CD4-positive, alpha-beta T cell treated with Interleukin-17A for 1 hour (primary cell): ENCODE results near the gene SASS6.

ENCODE experiments used
- DNase-seq: peaks from one replicate; pipeline ENCODE4 v3.0.0-alpha.2; 2020

SASS6 gene

GRCh38 chr1:100039591-100039990 lies 93.1 kb downstream of the SASS6 start:
- no peak for DNase-seq

GRCh38 chr1:100038660-100039287 lies 94.0 kb downstream of the SASS6 start:
- peak; percentile 84 for DNase-seq

GRCh38 chr1:100037927-100038659 lies 94.6 kb downstream of the SASS6 start:
- peak; percentile 89 for DNase-seq

GRCh38 chr1:100037656-100037926 lies 95.1 kb downstream of the SASS6 start:
- no peak for DNase-seq

- DNase-seq = peak; percentile 23
Observed at GRCh38 chr1:100036718-100037655, 95.7 kb downstream of the SASS6 start.

GRCh38 chr1:100035214-100035613 lies 97.5 kb downstream of the SASS6 start:
- no peak for DNase-seq

GRCh38 chr1:100034470-100034869 lies 98.3 kb downstream of the SASS6 start:
- peak; percentile 37 for DNase-seq
